CD8-positive, alpha-beta memory T cell (primary cell): Measurements from ENCODE around the gene INF2. TPM values are rescaled to one million over a fixed set of nuclear protein-coding genes. Genes with fewer than 3 reads are reported as not detected.

Source experiments
- CTCF ChIA-PET: fragments of 350-600 bp; sonication (Branson Sonifier 250); formaldehyde crosslinking; loops from one replicate; lab custom pipeline; 2021; ENCODE audit warnings: antibody characterized with exemption; lab: Charles Lee
- POLR2A ChIA-PET: fragments of 350-600 bp; sonication (Branson Sonifier 250); formaldehyde crosslinking; loops from one replicate; lab custom pipeline; 2021; ENCODE audit warnings: antibody characterized with exemption; lab: Charles Lee
- DNase-seq, 5 donors: peaks; one replicate each; pipeline versions ENCODE4 v3.0.0 to v3.0.0-alpha.2; 2020 to 2022; ENCODE audit warnings: mixed read lengths in 1 of 5
- H3K27ac ChIP-seq: one replicate; pipeline ENCODE4 v1.7.0; 2013; ENCODE audit warnings: low read depth, mild to moderate bottlenecking, low read length, moderate library complexity
- H3K27me3 ChIP-seq: 2 replicates; pipeline ENCODE4 v1.7.0; 2013; ENCODE audit warnings: low read length, mild to moderate bottlenecking; ENCODE audit not compliant: insufficient read depth, poor library complexity, severe bottlenecking
- H3K36me3 ChIP-seq: 2 replicates; pipeline ENCODE4 v1.7.0; 2013; ENCODE audit warnings: mild to moderate bottlenecking, low read length, moderate library complexity; ENCODE audit not compliant: insufficient read depth
- H3K4me1 ChIP-seq: 2 replicates; pipeline ENCODE4 v1.7.0; 2013; ENCODE audit warnings: mild to moderate bottlenecking, low read length, moderate library complexity; ENCODE audit not compliant: insufficient read depth
- H3K4me3 ChIP-seq: 2 replicates; pipeline ENCODE4 v1.7.0; 2013; ENCODE audit warnings: mild to moderate bottlenecking, low read length
- H3K9me3 ChIP-seq: 2 replicates; pipeline ENCODE4 v1.7.0; 2013; ENCODE audit warnings: mild to moderate bottlenecking, low read length
- H3K27ac Mint-ChIP-seq, 8 donors: one replicate each; pipeline ENCODE4 v1.8.0; 2020 to 2021; ENCODE audit warnings: mixed read lengths in 8 of 8, mild to moderate bottlenecking in 6 of 8, inconsistent platforms in 3 of 8, moderate library complexity in 3 of 8
- H3K27me3 Mint-ChIP-seq, 2 donors: one replicate each; pipeline ENCODE4 v1.8.0; 2020 to 2021; ENCODE audit warnings: mixed read lengths in 2 of 2, mild to moderate bottlenecking in 1 of 2, moderate library complexity in 1 of 2
- H3K36me3 Mint-ChIP-seq, 3 donors: one replicate each; pipeline ENCODE4 v1.8.0; 2020 to 2021; ENCODE audit warnings: mixed read lengths in 3 of 3, inconsistent platforms in 1 of 3, mild to moderate bottlenecking in 1 of 3
- H3K4me1 Mint-ChIP-seq, 3 donors: one replicate each; pipeline ENCODE4 v1.8.0; 2020 to 2021; ENCODE audit warnings: mixed read lengths in 3 of 3, inconsistent platforms in 1 of 3, mild to moderate bottlenecking in 1 of 3
- H3K4me3 Mint-ChIP-seq, 7 donors: one replicate each; pipeline ENCODE4 v1.8.0; 2020 to 2021; ENCODE audit warnings: mixed read lengths in 7 of 7, mild to moderate bottlenecking in 6 of 7, moderate library complexity in 4 of 7, inconsistent platforms in 2 of 7
- H3K9me3 Mint-ChIP-seq, 5 donors: one replicate each; pipeline ENCODE4 v1.8.0; 2020 to 2022; ENCODE audit warnings: mixed read lengths in 5 of 5, mild to moderate bottlenecking in 3 of 5, moderate library complexity in 2 of 5, inconsistent platforms in 1 of 5
- polyA plus RNA-seq: library from polyadenylated mRNA; unstranded; fragments of 300-500 nt; fragmentation: Illumina TruSeq; gene quantifications from one replicate; pipeline ENCODE4 v1.2.3, GENCODE V29; 2021
- total RNA-seq, 2 experiments: library from RNA; stranded (reverse); gene quantifications; one replicate each; pipeline ENCODE4 v1.2.3, GENCODE V29; 2021

Gene INF2
- total and polyA plus RNA-seq, 3 experiments from 2014 or later: 4.6 to 56.3 (median 55.9) TPM

GRCh38 chr14:104678901-104679705, 10.3 kb upstream of the INF2 start:
- Mint-ChIP-seq H3K36me3 (no peaks in the 10 kb centered on the region), H3K4me1 (peaks cover 0 to 18% (median 6%) of the 10 kb centered on the region in 3 donors), H3K9me3 (no peaks in the 10 kb centered on the region), H3K27ac (peak overlapping the region in 1 of 8 donors; percentile 21), H3K27me3 (peaks cover 0 to 3% of the 10 kb centered on the region in 2 donors), H3K4me3 (peak overlapping the region in 1 of 7 donors; percentile 66)
- H3K4me1 ChIP-seq: peaks cover 20% of the 10 kb centered on the region
- ChIA-PET CTCF (interaction anchor here (0.9 to 3.3 kb wide), 5 partner anchors 11 to 30 kb away, joined by 3 to 11 read pairs (median 5); no protein-coding TSS in a partner anchor), POLR2A (no interaction called here)
- peak overlapping the region; percentile 59 for H3K27ac ChIP-seq
- H3K4me3 ChIP-seq: no peak overlapping the region
- no peaks in the 10 kb centered on the region for H3K36me3 ChIP-seq
- no peaks in the 10 kb centered on the region for H3K27me3 ChIP-seq
- DNase-seq: peak in 1 of 5 donors; percentile 45
- H3K9me3 ChIP-seq: no peaks in the 10 kb centered on the region

- Histone ChIP-seq H3K27me3 (no peaks in the 10 kb centered on the region), H3K4me1 (peaks cover 26% of the 10 kb centered on the region), H3K36me3 (no peaks in the 10 kb centered on the region), H3K4me3 (no peak overlapping the region), H3K9me3 (no peaks in the 10 kb centered on the region), H3K27ac (no peak overlapping the region)
- Mint-ChIP-seq H3K4me3 (peak overlapping the region in 2 of 7 donors; percentile 15 to 52), H3K4me1 (peaks cover 8 to 28% (median 10%) of the 10 kb centered on the region in 3 donors), H3K9me3 (no peaks in the 10 kb centered on the region), H3K27ac (peak overlapping the region in 1 of 8 donors; percentile 36), H3K36me3 (no peaks in the 10 kb centered on the region), H3K27me3 (peaks cover 0 to 5% of the 10 kb centered on the region in 2 donors)
- POLR2A ChIA-PET: no interaction called here
- CTCF ChIA-PET: interaction anchor here (1.1 to 3.3 kb wide), 3 partner anchors 10 to 29 kb away, joined by 3 to 11 read pairs (median 5); no protein-coding TSS in a partner anchor
- peak in 1 of 5 donors; percentile 6 for DNase-seq
Observed at GRCh38 chr14:104680056-104680805, 9.2 kb upstream of the INF2 start.

- H3K4me1 Mint-ChIP-seq: peaks cover 10 to 30% (median 11%) of the 10 kb centered on the region in 3 donors
- H3K27ac ChIP-seq: no peak overlapping the region
- H3K36me3 ChIP-seq: no peaks in the 10 kb centered on the region
- no peaks in the 10 kb centered on the region for H3K9me3 ChIP-seq
- peaks cover 0 to 4% of the 10 kb centered on the region in 2 donors for H3K27me3 Mint-ChIP-seq
- ChIA-PET POLR2A (no interaction called here), CTCF (interaction anchor here (1.9 kb wide), 1 partner anchor 15 kb away, joined by 5 read pairs; no protein-coding TSS in a partner anchor)
- H3K36me3 Mint-ChIP-seq: no peaks in the 10 kb centered on the region
- DNase-seq: peak in 1 of 5 donors; percentile 26
- H3K4me3 ChIP-seq: no peak overlapping the region
- H3K27me3 ChIP-seq: no peaks in the 10 kb centered on the region
- H3K9me3 Mint-ChIP-seq: no peaks in the 10 kb centered on the region
- peaks cover 27% of the 10 kb centered on the region for H3K4me1 ChIP-seq
- H3K4me3 Mint-ChIP-seq: no peak overlapping the region
- H3K27ac Mint-ChIP-seq: no peak overlapping the region
Observed at GRCh38 chr14:104680806-104681688, 8.4 kb upstream of the INF2 start.

- H3K4me1 ChIP-seq: peaks cover 29% of the 10 kb centered on the region
- H3K36me3 Mint-ChIP-seq: no peaks in the 10 kb centered on the region
- no peaks in the 10 kb centered on the region for H3K9me3 Mint-ChIP-seq
- DNase-seq: peak in 1 of 5 donors; percentile 35
- H3K27me3 ChIP-seq: no peaks in the 10 kb centered on the region
- no peak overlapping the region for H3K27ac ChIP-seq
- H3K4me3 Mint-ChIP-seq: no peak overlapping the region
- H3K4me3 ChIP-seq: no peak overlapping the region
- H3K27me3 Mint-ChIP-seq: peaks cover 0 to 2% of the 10 kb centered on the region in 2 donors
- H3K27ac Mint-ChIP-seq: no peak overlapping the region
- H3K9me3 ChIP-seq: no peaks in the 10 kb centered on the region
- peaks cover 11 to 34% (median 15%) of the 10 kb centered on the region in 3 donors for H3K4me1 Mint-ChIP-seq
- CTCF ChIA-PET: no interaction called here
- H3K36me3 ChIP-seq: no peaks in the 10 kb centered on the region
- POLR2A ChIA-PET: no interaction called here
Observed at GRCh38 chr14:104681689-104682074, 7.7 kb upstream of the INF2 start.

GRCh38 chr14:104682107-104682593, 7.3 kb upstream of the INF2 start:
- Histone ChIP-seq H3K9me3 (no peaks in the 10 kb centered on the region), H3K27me3 (no peaks in the 10 kb centered on the region), H3K4me3 (no peak overlapping the region), H3K36me3 (no peaks in the 10 kb centered on the region), H3K4me1 (peaks cover 29% of the 10 kb centered on the region), H3K27ac (no peak overlapping the region)
- CTCF ChIA-PET: no interaction called here
- H3K4me1 Mint-ChIP-seq: peaks cover 14 to 35% (median 20%) of the 10 kb centered on the region in 3 donors
- POLR2A ChIA-PET: no interaction called here
- no peak for DNase-seq
- no peaks in the 10 kb centered on the region for H3K9me3 Mint-ChIP-seq
- H3K36me3 Mint-ChIP-seq: no peaks in the 10 kb centered on the region
- H3K27me3 Mint-ChIP-seq: peaks cover 0 to 2% of the 10 kb centered on the region in 2 donors
- no peak overlapping the region for H3K4me3 Mint-ChIP-seq
- H3K27ac Mint-ChIP-seq: no peak overlapping the region

- H3K4me3 ChIP-seq: no peak overlapping the region
- H3K27ac ChIP-seq: no peak overlapping the region
- no peaks in the 10 kb centered on the region for H3K36me3 ChIP-seq
- ChIA-PET POLR2A (no interaction called here), CTCF (interaction anchor here (1.7 kb wide), 1 partner anchor 18 kb away, joined by 5 read pairs; no protein-coding TSS in a partner anchor)
- no peaks in the 10 kb centered on the region for H3K36me3 Mint-ChIP-seq
- H3K27me3 ChIP-seq: no peaks in the 10 kb centered on the region
- H3K4me1 ChIP-seq: peaks cover 31% of the 10 kb centered on the region
- no peak overlapping the region for H3K4me3 Mint-ChIP-seq
- peak overlapping the region in 2 of 8 donors; percentile 4 to 19 for H3K27ac Mint-ChIP-seq
- H3K9me3 Mint-ChIP-seq: no peaks in the 10 kb centered on the region
- peaks cover 0 to 2% of the 10 kb centered on the region in 2 donors for H3K27me3 Mint-ChIP-seq
- no peak for DNase-seq
- peaks cover 13 to 38% (median 27%) of the 10 kb centered on the region in 3 donors for H3K4me1 Mint-ChIP-seq
- H3K9me3 ChIP-seq: no peaks in the 10 kb centered on the region
Observed at GRCh38 chr14:104683653-104684448, 5.6 kb upstream of the INF2 start.

GRCh38 chr14:104684449-104684821, 5.0 kb upstream of the INF2 start:
- Mint-ChIP-seq H3K9me3 (no peaks in the 10 kb centered on the region), H3K27ac (peak overlapping the region in 2 of 8 donors; percentile 4 to 19), H3K4me1 (peaks cover 13 to 38% (median 27%) of the 10 kb centered on the region in 3 donors), H3K4me3 (no peak overlapping the region), H3K27me3 (peaks cover 0 to 2% of the 10 kb centered on the region in 2 donors), H3K36me3 (no peaks in the 10 kb centered on the region)
- H3K27ac ChIP-seq: no peak overlapping the region
- H3K4me1 ChIP-seq: peaks cover 34% of the 10 kb centered on the region
- no peaks in the 10 kb centered on the region for H3K9me3 ChIP-seq
- no peak overlapping the region for H3K4me3 ChIP-seq
- no peak for DNase-seq
- H3K36me3 ChIP-seq: no peaks in the 10 kb centered on the region
- ChIA-PET POLR2A (no interaction called here), CTCF (interaction anchor here (1.7 kb wide), 1 partner anchor 19 kb away, joined by 5 read pairs; no protein-coding TSS in a partner anchor)
- no peaks in the 10 kb centered on the region for H3K27me3 ChIP-seq
